Measurements from ENCODE around the gene ZNF558.

ZNF558 gene

GRCh38 chr19:8831373-8831772 is 731 bp downstream of the ZNF558 start:
- Histone ChIP-seq H3K27me3 (ENCODE audit: insufficient read depth, poor library complexity, severe bottlenecking) (no peaks in the 10 kb centered on the region), H3K4me3 (replicated peaks; ENCODE audit: insufficient read depth, low read length) (peak overlapping the region; percentile 78), H3K27ac (replicated peaks) (peak overlapping the region; percentile 99)
- no peak for DNase-seq (ENCODE audit: low read depth in 1 of 2, low spot score in 1 of 2)
- TF ChIP-seq CTCF (IDR thresholded peaks at IDR 0.05; ENCODE audit: insufficient read depth, low read length): no peak
- no peak for TF ChIP-seq SPI1 (IDR thresholded peaks at IDR 0.05; ENCODE audit: borderline replicate concordance, low read depth)
- TF ChIP-seq POLR2AphosphoS5 (IDR thresholded peaks at IDR 0.05; ENCODE audit: low read depth): no peak
- TF ChIP-seq, protein P1, sequence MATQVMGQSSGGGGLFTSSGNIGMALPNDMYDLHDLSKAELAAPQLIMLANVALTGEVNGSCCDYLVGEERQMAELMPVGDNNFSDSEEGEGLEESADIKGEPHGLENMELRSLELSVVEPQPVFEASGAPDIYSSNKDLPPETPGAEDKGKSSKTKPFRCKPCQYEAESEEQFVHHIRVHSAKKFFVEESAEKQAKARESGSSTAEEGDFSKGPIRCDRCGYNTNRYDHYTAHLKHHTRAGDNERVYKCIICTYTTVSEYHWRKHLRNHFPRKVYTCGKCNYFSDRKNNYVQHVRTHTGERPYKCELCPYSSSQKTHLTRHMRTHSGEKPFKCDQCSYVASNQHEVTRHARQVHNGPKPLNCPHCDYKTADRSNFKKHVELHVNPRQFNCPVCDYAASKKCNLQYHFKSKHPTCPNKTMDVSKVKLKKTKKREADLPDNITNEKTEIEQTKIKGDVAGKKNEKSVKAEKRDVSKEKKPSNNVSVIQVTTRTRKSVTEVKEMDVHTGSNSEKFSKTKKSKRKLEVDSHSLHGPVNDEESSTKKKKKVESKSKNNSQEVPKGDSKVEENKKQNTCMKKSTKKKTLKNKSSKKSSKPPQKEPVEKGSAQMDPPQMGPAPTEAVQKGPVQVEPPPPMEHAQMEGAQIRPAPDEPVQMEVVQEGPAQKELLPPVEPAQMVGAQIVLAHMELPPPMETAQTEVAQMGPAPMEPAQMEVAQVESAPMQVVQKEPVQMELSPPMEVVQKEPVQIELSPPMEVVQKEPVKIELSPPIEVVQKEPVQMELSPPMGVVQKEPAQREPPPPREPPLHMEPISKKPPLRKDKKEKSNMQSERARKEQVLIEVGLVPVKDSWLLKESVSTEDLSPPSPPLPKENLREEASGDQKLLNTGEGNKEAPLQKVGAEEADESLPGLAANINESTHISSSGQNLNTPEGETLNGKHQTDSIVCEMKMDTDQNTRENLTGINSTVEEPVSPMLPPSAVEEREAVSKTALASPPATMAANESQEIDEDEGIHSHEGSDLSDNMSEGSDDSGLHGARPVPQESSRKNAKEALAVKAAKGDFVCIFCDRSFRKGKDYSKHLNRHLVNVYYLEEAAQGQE (IDR thresholded peaks at IDR 0.05; ENCODE audit: insufficient replicate concordance, low read depth): no peak

GRCh38 chr19:8827277-8827676 is 4.8 kb downstream of the ZNF558 start:
- DNase-seq (ENCODE audit: low read depth in 1 of 2, low spot score in 1 of 2): no peak

GRCh38 chr19:8826371-8826770 is 5.7 kb downstream of the ZNF558 start:
- H3K27me3 ChIP-seq (ENCODE audit: insufficient read depth, poor library complexity, severe bottlenecking): no peaks in the 10 kb centered on the region
- H3K27ac ChIP-seq (replicated peaks): no peak overlapping the region
- no peak for DNase-seq (ENCODE audit: low read depth in 1 of 2, low spot score in 1 of 2)
- no peak overlapping the region for H3K4me3 ChIP-seq (replicated peaks; ENCODE audit: insufficient read depth, low read length)
- TF ChIP-seq GABPA (IDR thresholded peaks at IDR 0.05; ENCODE audit: low read depth) (no peak), SPI1 (IDR thresholded peaks at IDR 0.05; ENCODE audit: borderline replicate concordance, low read depth) (no peak), CTCF (IDR thresholded peaks at IDR 0.05; ENCODE audit: insufficient read depth, low read length) (no peak), POLR2AphosphoS5 (IDR thresholded peaks at IDR 0.05; ENCODE audit: low read depth) (no peak)
- TF ChIP-seq, protein P1 (IDR thresholded peaks at IDR 0.05; ENCODE audit: insufficient replicate concordance, low read depth): no peak

More at GRCh38 chr19:8827277-8827676, 4.8 kb downstream of the ZNF558 start:
- no peak overlapping the region for H3K4me3 ChIP-seq (replicated peaks; ENCODE audit: insufficient read depth, low read length)
- no peaks in the 10 kb centered on the region for H3K27me3 ChIP-seq (ENCODE audit: insufficient read depth, poor library complexity, severe bottlenecking)
- TF ChIP-seq, protein P1 (IDR thresholded peaks at IDR 0.05; ENCODE audit: insufficient replicate concordance, low read depth): no peak
- no peak for TF ChIP-seq SPI1 (IDR thresholded peaks at IDR 0.05; ENCODE audit: borderline replicate concordance, low read depth)
- no peak for TF ChIP-seq CTCF (IDR thresholded peaks at IDR 0.05; ENCODE audit: insufficient read depth, low read length)
- no peak overlapping the region for H3K27ac ChIP-seq (replicated peaks)
